HG02571 (cell line): Measurements from ENCODE around the gene DSTN.

Experiments
- ATAC-seq: cut with Tn5 transposase; IDR thresholded peaks from one replicate; pipeline ENCODE4 v1.9.1; 2021; ENCODE audit warnings: mild to moderate bottlenecking, moderate library complexity; ENCODE audit not compliant: unreplicated experiment

The DSTN gene

GRCh38 chr20:17545127-17545526, 24.7 kb upstream of the DSTN start:
- ATAC-seq, result no peak

- no peak for ATAC-seq
Observed at GRCh38 chr20:17549131-17549530, 20.7 kb upstream of the DSTN start.

GRCh38 chr20:17555106-17555505, 14.8 kb upstream of the DSTN start:
- ATAC-seq, result no peak

GRCh38 chr20:17556837-17557674, 12.8 kb upstream of the DSTN start:
- no peak for ATAC-seq

- no peak for ATAC-seq
Observed at GRCh38 chr20:17557675-17558006, 12.2 kb upstream of the DSTN start.

GRCh38 chr20:17558154-17558940, 11.5 kb upstream of the DSTN start:
- ATAC-seq, result no peak

- ATAC-seq, result no peak
Observed at GRCh38 chr20:17558941-17559304, 11.0 kb upstream of the DSTN start.

- no peak for ATAC-seq
Observed at GRCh38 chr20:17559338-17559737, 10.5 kb upstream of the DSTN start.

GRCh38 chr20:17560344-17561074, 9.4 kb upstream of the DSTN start:
- no peak for ATAC-seq

- ATAC-seq, result no peak
Observed at GRCh38 chr20:17562804-17563305, 7.0 kb upstream of the DSTN start.

GRCh38 chr20:17565169-17565845, 4.6 kb upstream of the DSTN start:
- no peak for ATAC-seq

GRCh38 chr20:17566345-17566744, 3.5 kb upstream of the DSTN start:
- ATAC-seq, result no peak

- ATAC-seq, result no peak
Observed at GRCh38 chr20:17568045-17568788, 1.7 kb upstream of the DSTN start.

GRCh38 chr20:17568972-17569521, 828 bp upstream of the DSTN start:
- ATAC-seq, result no peak

GRCh38 chr20:17570347-17571152, 675 bp downstream of the DSTN start:
- ATAC-seq, result peak; percentile 33

- ATAC-seq, result no peak
Observed at GRCh38 chr20:17571153-17571527, 1.3 kb downstream of the DSTN start.

GRCh38 chr20:17572034-17572638, 2.3 kb downstream of the DSTN start:
- ATAC-seq, result no peak

- no peak for ATAC-seq
Observed at GRCh38 chr20:17573463-17573862, 3.6 kb downstream of the DSTN start.

GRCh38 chr20:17576215-17576614, 6.3 kb downstream of the DSTN start:
- no peak for ATAC-seq
